HG03039 (cell line): ENCODE results near the gene LTBP2.

Source experiments
- ATAC-seq: cut with Tn5 transposase; IDR thresholded peaks from one replicate; pipeline ENCODE4 v1.9.1; 2021; ENCODE audit warnings: mild to moderate bottlenecking, moderate library complexity; ENCODE audit not compliant: unreplicated experiment

LTBP2 gene

DNA sequence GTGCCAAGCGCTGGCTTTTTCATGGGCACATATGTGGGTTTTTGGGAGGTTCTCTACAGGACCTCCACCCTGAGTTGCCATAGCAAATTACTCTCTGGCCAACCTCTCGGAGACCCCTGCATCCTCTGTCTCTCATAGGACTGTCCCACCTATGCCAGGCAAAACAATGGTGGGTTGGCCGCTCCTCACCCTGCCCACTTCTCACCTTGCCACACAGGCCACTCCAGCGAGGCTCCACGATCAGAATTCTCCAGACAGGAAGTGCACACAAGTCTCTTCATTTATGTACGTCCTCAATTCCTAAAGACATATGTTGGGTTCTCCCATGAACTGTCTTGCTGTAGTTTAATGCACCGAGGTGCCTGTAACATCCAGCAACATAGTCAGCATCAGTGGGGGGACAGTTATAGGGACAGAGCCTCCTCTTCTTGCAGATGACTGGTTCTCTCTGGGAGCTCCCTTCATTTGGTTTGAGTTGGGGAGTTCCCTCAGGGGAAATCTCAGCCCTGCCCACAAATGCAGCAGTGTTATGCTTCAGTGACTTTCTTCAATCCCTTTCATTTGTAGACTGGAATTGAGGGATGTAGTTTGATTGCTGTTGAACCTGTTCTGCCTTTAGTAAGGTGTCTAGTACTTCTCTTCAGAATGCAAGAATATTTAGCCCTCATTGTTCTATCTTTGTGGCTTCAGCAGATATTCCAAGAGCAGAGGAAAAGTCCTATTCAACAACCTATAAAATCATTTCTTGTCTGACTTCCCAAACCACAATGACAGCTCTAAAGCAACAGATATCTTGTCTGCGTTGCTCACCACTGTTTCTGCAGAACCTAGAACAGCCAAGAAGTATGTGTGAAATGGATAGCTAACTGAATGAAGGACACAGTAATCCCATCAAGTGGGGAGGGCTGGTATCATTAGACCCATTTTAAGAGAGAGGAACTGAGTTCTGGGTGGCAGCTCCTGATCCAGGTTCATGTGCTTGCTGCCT lies 2.8 kb upstream of the LTBP2 start:
- ATAC-seq: no peak

DNA sequence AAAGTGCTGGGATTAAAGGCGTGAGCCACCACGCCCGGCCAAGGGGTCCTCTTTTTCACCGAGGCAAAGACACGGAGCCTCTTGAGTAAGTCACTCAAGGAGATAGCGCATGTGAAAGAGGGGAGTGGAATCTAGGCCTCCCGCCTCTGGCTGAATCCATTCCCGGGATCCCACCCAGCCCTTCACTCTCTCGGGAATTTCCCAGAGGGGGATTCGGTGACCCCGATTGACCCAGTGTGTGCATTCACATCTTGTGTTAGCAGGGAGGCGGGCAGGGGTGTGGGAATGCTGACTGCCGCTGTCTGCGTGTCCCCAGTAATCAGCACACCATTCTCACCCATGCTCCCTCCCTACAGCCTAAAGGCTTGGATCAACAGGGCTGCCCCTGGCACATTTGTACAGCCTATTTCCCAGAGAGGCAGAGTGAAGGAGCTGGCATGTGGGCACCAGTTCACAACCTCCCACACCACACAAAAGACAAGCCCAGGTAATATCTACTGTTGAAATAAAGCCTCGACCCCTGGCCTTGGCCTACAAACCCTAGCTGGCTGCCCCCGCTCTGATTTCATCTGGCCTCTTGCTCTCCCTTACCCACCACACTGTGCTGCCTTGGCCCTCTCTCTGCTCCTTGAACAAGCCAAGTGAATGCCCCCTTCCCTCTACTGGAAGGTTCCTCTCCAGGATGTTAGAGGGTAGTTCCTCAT lies 1.3 kb upstream of the LTBP2 start:
- ATAC-seq: no peak

DNA sequence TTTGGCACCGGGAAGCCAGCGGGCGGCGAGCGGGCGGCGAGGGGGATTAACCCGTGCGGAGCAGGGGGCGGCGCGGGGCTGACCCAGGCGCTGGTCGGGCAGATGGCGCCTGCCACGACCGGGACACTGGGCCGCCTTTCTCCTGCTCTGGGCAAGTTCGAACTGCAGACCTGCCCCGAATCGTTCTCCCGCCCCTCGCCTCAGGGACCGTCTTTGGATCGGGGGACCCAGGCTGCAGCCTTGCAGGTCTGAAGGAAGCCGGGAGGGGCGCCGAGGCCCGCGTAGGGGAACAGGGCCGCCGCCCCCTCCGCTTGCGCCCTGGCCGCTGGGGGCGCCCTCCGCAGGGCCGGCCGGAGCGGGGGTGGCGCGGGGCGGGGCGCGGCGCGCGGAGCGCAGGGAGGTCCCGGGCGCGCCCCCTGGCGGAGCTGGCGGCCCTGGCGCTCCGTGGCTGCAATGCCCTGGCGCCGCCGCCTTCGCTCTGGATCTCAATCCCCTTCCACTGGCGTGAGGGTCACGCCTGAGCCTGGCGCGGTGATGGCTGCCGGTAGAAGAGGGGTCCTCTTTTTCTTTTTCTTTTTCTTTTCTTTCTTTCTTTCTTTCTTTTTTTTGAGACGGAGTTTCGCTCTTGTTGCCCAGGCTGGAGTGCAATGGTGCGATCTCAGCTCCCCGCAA lies 449 bp upstream of the LTBP2 start:
- ATAC-seq: peak; percentile 44

DNA sequence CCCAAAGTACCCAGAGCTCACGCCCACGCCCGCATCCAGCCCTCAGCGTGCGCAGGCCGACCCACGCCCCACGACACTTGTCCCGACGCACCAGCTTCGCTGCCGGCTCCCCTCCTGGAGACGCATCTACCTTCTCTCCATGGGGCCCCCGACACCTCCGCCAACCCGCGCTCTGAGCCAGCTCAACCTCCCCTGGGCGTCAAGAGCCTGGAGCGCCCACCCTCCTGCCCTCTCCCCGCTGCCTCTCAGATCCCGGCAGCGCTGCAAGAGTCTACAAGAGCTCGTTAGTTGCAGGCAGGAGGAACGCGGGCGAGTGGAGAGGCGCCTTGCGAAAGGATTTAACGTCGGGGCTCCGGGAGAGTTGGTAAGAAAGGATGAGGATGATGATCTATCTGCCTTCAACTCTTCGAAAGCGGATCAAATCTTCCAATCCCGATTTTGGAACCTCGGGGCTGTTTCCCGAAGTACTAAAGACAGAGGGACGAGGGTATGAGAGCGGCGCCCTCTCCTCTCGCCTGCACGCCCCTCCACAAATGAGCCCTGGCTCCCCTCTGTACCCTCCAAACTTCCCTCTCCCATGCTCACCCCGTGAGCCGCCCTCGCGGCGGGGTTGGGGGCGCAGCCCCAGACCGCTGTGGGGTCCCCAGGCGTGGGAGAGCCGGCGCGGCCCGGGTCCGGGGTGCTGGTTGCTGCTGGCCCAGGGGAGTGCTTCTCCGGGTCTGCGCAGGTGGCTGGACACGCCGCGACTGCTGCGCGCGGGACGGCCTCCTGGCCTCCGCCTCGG lies 979 bp downstream of the LTBP2 start:
- ATAC-seq: no peak

DNA sequence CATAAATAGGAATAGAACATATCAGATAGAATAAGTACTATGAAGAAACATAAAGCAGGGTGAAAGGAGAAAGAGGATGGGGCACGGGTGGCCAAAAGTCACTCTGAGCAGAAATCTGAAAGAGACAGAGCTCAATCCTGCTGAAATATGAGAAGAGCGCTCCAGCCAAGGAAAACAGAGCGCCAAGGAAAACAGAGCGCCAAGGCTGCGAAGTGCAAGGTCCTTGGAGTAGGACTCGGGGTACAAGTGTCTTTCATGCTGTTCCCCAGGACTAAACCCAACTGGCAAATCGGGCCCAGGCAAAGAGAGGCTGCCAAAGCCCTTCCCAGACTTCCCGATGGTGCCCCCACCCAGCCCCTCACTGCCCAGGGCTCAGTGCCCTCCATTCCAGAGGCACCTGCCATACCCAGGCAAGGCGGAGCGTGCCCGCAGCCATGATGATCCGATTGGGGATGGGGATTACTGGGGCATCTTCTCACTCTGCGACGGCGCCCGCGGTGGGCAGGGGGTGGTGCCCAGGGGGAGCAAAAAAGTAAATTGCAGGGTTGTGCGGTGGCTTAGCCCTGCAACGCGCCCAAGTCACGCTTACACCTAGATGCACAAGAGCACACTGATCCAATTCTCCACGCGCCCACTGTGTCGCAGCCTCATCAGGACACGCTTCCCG lies 1.7 kb downstream of the LTBP2 start:
- ATAC-seq: no peak

DNA sequence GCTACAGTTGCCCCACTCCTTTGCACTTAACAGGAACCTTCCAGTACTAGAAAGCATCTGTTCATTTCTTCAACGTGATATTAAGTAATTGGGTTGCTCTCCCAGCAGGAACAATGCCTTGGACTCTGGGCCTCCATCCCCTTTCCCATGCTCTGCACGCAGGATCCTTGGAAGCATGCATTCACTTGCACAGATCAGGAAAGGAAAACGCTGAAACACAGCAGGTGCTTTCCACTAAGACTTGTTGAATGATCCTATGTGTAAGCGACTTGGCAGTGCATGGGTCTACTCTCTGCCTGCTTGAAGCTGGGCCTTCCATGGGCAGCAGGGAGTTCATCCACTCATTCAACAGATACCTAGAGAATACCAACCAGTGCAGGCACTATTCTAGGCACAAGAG lies 2.3 kb downstream of the LTBP2 start:
- ATAC-seq: no peak

- ATAC-seq: no peak
These were observed 3.0 kb downstream of the LTBP2 start for GRCh38 chr14:74608959-74609611.

GRCh38 chr14:74606727-74607126 lies 5.3 kb downstream of the LTBP2 start:
- ATAC-seq: no peak

DNA sequence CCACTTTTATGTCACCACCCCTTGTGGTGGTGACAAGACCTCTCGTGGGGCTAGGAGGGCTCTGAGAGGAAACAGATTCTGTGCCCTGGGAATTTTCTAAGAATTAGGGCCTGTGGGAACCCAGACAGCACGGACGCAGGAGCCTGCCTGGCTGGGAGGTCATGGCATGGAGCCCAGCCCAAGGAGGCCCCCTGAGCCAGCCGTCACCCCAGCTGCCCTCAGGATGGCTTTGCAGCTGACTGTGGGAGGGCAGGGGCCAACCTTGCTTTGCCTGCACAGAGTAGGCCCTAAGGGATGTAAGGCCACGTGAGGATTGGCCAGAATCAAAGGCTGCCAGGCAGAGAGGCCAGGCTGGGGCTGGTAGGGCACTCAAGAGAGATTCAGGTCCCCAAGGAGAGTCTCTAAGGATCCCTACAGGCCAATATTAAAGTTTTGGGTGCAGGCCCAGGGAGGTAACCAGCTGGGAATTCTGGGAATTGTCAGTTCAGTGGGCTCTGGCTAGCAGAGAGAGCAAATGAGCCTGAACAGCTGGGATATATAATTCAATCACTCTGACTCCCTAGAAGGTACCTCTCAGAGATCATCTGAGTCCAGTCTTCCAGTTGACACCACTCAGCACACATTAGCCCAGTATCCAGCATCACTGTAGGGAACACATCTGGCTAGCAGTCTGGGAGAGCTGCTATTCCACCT lies 6.4 kb downstream of the LTBP2 start:
- ATAC-seq: no peak

DNA sequence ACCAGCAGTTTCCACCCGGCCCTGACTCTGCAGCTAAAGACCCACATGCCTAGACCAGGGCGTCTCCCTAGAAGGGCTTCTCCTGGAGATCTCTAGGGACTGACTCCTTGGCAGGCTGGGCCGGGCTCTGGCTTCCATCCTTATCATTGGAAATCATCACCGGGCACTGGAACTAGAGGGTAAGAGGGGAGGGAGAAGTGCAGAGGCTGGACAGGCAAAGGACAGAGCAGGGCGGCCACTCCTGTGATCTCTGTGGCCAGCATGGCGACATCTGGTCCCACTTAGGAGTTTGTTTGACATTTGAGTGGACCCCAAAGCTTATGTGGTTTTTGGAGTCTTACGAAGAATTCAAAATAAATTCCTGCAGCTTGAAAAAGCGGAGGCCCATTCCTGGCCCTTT lies 7.1 kb downstream of the LTBP2 start:
- ATAC-seq: no peak

DNA sequence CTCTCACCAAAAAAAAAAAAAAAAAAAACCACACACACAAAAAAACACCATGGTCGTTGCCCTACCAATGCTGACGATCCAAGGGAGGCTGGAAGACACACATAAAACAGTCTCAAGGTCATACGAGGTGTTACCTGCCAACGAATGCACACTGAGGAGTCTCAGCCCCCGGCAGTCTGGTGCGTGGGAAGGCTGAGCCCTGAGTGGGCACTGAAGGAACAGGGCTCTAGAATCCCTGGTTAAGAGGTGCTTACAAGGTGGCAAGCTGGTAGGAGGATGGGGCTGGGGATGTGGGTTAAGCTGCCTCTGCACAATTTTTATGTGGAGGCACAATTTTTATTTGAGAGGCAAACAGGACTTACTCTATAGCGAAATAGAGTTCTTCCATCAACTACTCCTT lies 7.9 kb downstream of the LTBP2 start:
- no peak for ATAC-seq

DNA sequence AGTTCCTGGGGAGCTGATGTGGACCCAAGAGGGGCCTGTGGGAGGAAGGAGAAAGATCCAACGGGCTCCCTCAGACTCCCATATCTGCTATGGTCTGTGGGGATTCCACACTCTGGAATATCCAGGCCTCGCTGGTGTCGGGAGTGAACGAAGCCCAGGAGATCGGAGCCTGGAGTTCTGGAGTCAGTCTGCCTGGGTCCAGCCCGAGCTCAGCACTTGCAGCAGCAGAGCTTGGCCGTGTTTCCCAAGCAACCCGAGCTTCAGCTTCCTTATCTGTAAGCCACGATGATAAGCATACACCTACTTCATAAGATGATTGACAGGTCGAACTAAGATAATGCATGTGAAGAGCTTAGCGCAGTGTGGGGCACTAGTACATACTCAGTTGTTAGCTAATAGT lies 10.1 kb downstream of the LTBP2 start:
- ATAC-seq: no peak

- ATAC-seq: no peak
These were observed 12.1 kb downstream of the LTBP2 start for GRCh38 chr14:74599946-74600345.

GRCh38 chr14:74599321-74599761 lies 12.7 kb downstream of the LTBP2 start:
- ATAC-seq: no peak

DNA sequence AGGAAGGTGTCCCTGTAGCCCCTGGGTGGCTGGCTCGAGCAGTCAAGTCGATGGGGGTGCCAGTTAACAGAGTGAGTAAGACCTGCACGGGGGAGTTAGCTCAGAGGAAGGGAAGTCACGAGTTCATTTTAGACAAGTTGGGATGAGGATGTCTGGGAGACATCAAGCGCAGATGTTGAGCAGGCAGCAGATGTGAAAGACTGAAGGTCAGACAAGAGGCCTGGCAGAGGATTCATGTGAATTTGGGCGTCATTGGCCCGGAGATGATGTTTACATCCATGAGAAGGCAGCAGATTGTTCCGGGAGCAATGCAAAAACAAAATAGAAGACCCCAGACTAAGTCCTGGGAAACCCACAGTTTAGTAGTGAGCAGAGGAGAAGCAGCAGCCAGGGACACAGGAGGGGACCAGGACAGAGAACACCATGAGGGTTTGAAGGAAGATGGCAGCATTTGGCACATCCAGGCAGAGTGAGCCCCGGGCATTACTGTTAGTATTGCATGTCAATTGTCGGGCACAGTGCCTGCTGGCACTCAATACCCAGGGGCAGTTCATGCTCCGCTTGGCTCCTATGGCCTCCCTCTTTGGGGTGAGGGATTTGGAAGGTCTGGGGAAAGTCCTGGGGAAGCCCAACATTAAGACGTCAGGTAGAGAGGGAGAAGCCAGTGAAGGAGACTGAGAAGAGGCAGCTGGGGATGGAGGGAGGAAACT lies 15.1 kb downstream of the LTBP2 start:
- ATAC-seq: no peak

GRCh38 chr14:74595006-74595735 lies 16.9 kb downstream of the LTBP2 start:
- no peak for ATAC-seq

GRCh38 chr14:74594606-74595005 lies 17.4 kb downstream of the LTBP2 start:
- ATAC-seq: no peak

DNA sequence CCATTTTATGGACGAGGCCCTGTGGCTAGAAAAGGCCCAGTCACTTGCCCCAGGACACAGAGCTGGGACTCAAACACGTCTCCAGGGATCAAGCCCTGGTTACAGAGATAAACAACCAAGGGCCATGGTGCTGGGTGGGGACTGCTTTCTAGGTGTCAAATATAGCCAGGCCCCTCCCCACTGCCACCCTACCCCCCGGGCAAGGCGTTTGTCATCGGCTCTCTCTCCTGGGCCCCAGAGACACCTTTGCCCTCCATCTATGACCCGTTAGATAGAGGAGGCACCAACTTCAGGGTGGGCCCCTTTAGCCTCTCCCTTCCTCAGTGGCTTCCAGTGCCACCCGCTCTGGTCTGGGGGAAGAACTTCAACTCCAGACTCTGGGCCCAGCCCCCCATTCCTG lies 18.0 kb downstream of the LTBP2 start:
- no peak for ATAC-seq
